ENCODE data around the gene CHN2. TPM values are rescaled to one million over a fixed set of nuclear protein-coding genes. Genes with fewer than 3 reads are reported as not detected.

CHN2 gene
- total RNA-seq, 1 experiment from 2014 or later, result 2.1 TPM

- intact Hi-C loops (cut with micrococcal nuclease), result no loop called here
- no peak overlapping the region for H3K9ac ChIP-seq (ENCODE audit: low read length)
- H3K4me2 ChIP-seq (ENCODE audit: low read length), result no peak overlapping the region
- peaks cover 6 to 9% of the 10 kb centered on the region in 2 experiments for H3K4me1 ChIP-seq (ENCODE audit: control insufficient read depth in 1 of 2, insufficient read depth in 2 of 2, low read length in 2 of 2)
- no peaks in the 10 kb centered on the region for H3K36me3 ChIP-seq (ENCODE audit: control insufficient read depth in 1 of 2, insufficient read depth in 2 of 2, low read length in 2 of 2)
- TF ChIP-seq MAX (IDR thresholded peaks at IDR 0.05) (no peak), CEBPB (IDR thresholded peaks at IDR 0.05; ENCODE audit: low read depth) (no peak), FOSL1 (IDR thresholded peaks at IDR 0.05; ENCODE audit: low read depth) (no peak), SIN3A (IDR thresholded peaks at IDR 0.05; ENCODE audit: low read depth) (no peak), ZBTB33 (IDR thresholded peaks at IDR 0.05; ENCODE audit: extremely low read depth, insufficient replicate concordance, low read length) (no peak)
- no peaks in the 10 kb centered on the region for H3K9me2 ChIP-seq (ENCODE audit: insufficient read depth)
- ChIA-PET CTCF (no interaction called here), RAD21 (ENCODE audit: low non-redundant PET in 1 of 2, low total read pairs in 2 of 2, uncharacterized antibody in 2 of 2, unreplicated experiment in 2 of 2) (no interaction called here), POLR2A (no interaction called here)
- ATAC-seq (no peak), DNase-seq (ENCODE audit: low read depth, low spot score) (no peak)
- BruUV-seq (replicated peaks), result no TSS peak
- no peak overlapping the region for H3K27ac ChIP-seq (ENCODE audit: low read depth, low read length)
- H2AFZ ChIP-seq (ENCODE audit: low read depth, low read length, poor library complexity, severe bottlenecking), result no peak overlapping the region
- H3K9me3 ChIP-seq (ENCODE audit: control insufficient read depth in 1 of 2, insufficient read depth in 1 of 2, low read depth in 1 of 2, low read length in 2 of 2), result no peaks in the 10 kb centered on the region
- no peak overlapping the region for H3K4me3 ChIP-seq (replicated peaks in 1 of 2; ENCODE audit: low read depth in 1 of 2, low read length in 2 of 2)
- H3K27me3 ChIP-seq (ENCODE audit: insufficient read depth, low read length), result no peaks in the 10 kb centered on the region
- H3K79me2 ChIP-seq (ENCODE audit: insufficient read depth, low read length), result no peaks in the 10 kb centered on the region
- no peaks in the 10 kb centered on the region for H4K20me1 ChIP-seq (ENCODE audit: insufficient read depth)
These were observed 97.4 kb downstream of the CHN2 start for GRCh38 chr7:29291723-29292618.

Data from HCT116 (cell line).